Heart left ventricle (tissue), 13 donors: ENCODE results near the gene ATF6B.

ENCODE experiments used
- POLR2A ChIP-seq, 2 donors: fragments of 450-650 bp; IDR thresholded peaks; one replicate each; pipeline ENCODE4 v1.6.1; 2017; ENCODE audit warnings: antibody characterized with exemption in 2 of 2, mild to moderate bottlenecking in 2 of 2, moderate library complexity in 2 of 2
- TF ChIP-seq, protein P1 (sequence below), 12 donors: fragments of 200-600 bp; sonication (generic) in 4 of 12; IDR thresholded peaks; one replicate each; pipeline versions ENCODE4 v1.5.0 to v1.8.0; 2018 to 2022; ENCODE audit warnings: antibody characterized with exemption in 12 of 12, mild to moderate bottlenecking in 5 of 12
- donor health status: ischemic (EF 13 %, LVEDD 7.1; RV severe dilation, severe dysfunction).
- donor health status: DM: no; HTN: yes; CAD: no.
- donor health status: DM: no; HTN: no; CAD: no.
- donor health status: ischemic (EF 25% LVEDD 6.9; RV normal size, moderate dysfunction).
- donor health status: ischemic (EF 25% LVEDD 5.7; RV mildly dilated, moderate dysfunction).
- donor health status: ischemic (EF 35%, LVEDD 5.7; RV mildly dilated, moderate dysfunction).
- donor health status: nonischemic (EF 11% LVEDD 7.7; RV severe dilation, severe dysfunction).
- donor health status: DM: yes; HTN: yes; CAD: no.
- donor health status: PGD.
- donor health status: ischemic (EF 29% LVEDD 5.4; RV normal size, mild dysfunction).
- donor health status: nonischemic (EF 23%, LVEDD 6.1; RV moderate dilation, normal function).

DNA sequence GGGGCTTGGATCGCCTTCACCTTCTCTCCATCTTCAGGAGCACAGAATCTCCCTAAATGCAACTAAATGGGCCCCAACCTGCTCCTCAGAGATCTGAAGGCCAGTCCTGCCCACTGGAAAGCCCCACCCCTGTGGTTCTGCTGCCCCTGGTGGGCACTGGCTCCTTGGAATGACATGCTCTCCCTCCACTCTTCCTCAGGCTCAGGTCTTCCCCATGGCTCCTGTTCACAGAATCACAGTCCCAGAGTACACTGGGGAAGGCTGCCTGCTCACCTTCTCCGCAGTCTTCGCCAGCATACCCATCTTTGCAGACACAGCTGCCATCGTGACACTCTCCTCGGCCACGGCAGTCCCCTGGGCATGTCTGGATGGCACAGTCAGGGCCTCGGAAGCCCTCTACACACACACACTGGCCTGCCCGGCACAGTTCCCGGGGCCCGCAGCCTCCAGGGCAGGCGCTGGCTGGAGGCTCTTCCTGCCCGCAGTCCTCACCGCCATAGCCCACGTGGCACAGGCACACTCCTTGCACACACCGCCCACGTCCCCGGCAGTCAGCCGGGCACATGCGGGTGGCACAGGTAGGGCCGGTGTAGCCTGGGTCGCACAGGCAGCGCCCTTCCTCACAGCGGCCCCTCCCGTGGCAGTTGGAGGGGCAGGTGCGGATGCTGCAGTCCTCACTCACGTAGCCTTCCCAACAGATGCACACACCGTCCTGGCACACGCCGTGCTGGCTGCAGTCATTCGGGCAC lies 32.5 kb downstream of the ATF6B start:
- TF ChIP-seq, protein P1, sequence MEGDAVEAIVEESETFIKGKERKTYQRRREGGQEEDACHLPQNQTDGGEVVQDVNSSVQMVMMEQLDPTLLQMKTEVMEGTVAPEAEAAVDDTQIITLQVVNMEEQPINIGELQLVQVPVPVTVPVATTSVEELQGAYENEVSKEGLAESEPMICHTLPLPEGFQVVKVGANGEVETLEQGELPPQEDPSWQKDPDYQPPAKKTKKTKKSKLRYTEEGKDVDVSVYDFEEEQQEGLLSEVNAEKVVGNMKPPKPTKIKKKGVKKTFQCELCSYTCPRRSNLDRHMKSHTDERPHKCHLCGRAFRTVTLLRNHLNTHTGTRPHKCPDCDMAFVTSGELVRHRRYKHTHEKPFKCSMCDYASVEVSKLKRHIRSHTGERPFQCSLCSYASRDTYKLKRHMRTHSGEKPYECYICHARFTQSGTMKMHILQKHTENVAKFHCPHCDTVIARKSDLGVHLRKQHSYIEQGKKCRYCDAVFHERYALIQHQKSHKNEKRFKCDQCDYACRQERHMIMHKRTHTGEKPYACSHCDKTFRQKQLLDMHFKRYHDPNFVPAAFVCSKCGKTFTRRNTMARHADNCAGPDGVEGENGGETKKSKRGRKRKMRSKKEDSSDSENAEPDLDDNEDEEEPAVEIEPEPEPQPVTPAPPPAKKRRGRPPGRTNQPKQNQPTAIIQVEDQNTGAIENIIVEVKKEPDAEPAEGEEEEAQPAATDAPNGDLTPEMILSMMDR (IDR thresholded peaks at IDR 0.05): no peak
- TF ChIP-seq POLR2A (IDR thresholded peaks at IDR 0.05): no peak
